Measurements from ENCODE around the gene STOX2. TPM values are rescaled to one million over a fixed set of nuclear protein-coding genes. Genes with fewer than 3 reads are reported as not detected.

Gene STOX2
- polyA plus RNA-seq, 1 donor from 2014 or later = 26.1 TPM

- Histone ChIP-seq H4K20me1 (ENCODE audit: insufficient read depth) (no peaks in the 10 kb centered on the region), H3K4me2 (ENCODE audit: low read length) (no peak overlapping the region), H3F3A (ENCODE audit: insufficient read depth, low read length, poor library complexity, severe bottlenecking) (no peaks in the 10 kb centered on the region), H3K79me2 (replicated peaks; ENCODE audit: insufficient read depth, low read length) (no peaks in the 10 kb centered on the region), H3K27me3 (ENCODE audit: insufficient read depth, low read depth, low read length) (no peaks in the 10 kb centered on the region), H3K9ac (ENCODE audit: low read length) (no peak overlapping the region), H3K9me3 (ENCODE audit: low read length) (peaks cover 6% of the 10 kb centered on the region), H3K4me3 (ENCODE audit: low read length) (no peak overlapping the region), H3K27ac (ENCODE audit: low read length) (no peak overlapping the region), H3K36me3 (ENCODE audit: insufficient read depth, low read length) (no peaks in the 10 kb centered on the region), H3K9me2 (ENCODE audit: insufficient read depth, low read length) (no peaks in the 10 kb centered on the region), H2AFZ (ENCODE audit: low read depth, low read length) (no peak overlapping the region)
- TF ChIP-seq EZH2 (IDR thresholded peaks at IDR 0.05; ENCODE audit: borderline replicate concordance, insufficient read depth, low read length, poor library complexity, severe bottlenecking) (no peak), CTCF (IDR thresholded peaks at IDR 0.05; ENCODE audit: poor library complexity, severe bottlenecking) (no peak), POLR2AphosphoS5 (IDR thresholded peaks at IDR 0.05) (no peak), MXI1 (conservative IDR thresholded peaks at IDR 0.05; ENCODE audit: poor library complexity, severe bottlenecking) (no peak), SMC3 (conservative IDR thresholded peaks at IDR 0.05; ENCODE audit: poor library complexity) (no peak), EP300 (conservative IDR thresholded peaks at IDR 0.05; ENCODE audit: poor library complexity, severe bottlenecking) (no peak), REST (IDR thresholded peaks at IDR 0.05; ENCODE audit: borderline replicate concordance) (no peak), TAF1 (IDR thresholded peaks at IDR 0.05; ENCODE audit: low read depth) (no peak), RAD21 (conservative IDR thresholded peaks at IDR 0.05) (no peak)
Measured at GRCh38 chr4:183860731-183861130, 44.4 kb upstream of the STOX2 start.

GRCh38 chr4:183861426-183861825 lies 43.7 kb upstream of the STOX2 start:
- H3K9ac ChIP-seq (ENCODE audit: low read length) = no peak overlapping the region
- H2AFZ ChIP-seq (ENCODE audit: low read depth, low read length) = no peak overlapping the region
- no peak for TF ChIP-seq TAF1 (IDR thresholded peaks at IDR 0.05; ENCODE audit: low read depth)
- no peak for TF ChIP-seq SMC3 (conservative IDR thresholded peaks at IDR 0.05; ENCODE audit: poor library complexity)
- no peak for TF ChIP-seq MXI1 (conservative IDR thresholded peaks at IDR 0.05; ENCODE audit: poor library complexity, severe bottlenecking)
- no peak for TF ChIP-seq EZH2 (IDR thresholded peaks at IDR 0.05; ENCODE audit: borderline replicate concordance, insufficient read depth, low read length, poor library complexity, severe bottlenecking)
- TF ChIP-seq POLR2AphosphoS5 (IDR thresholded peaks at IDR 0.05) = no peak
- TF ChIP-seq RAD21 (conservative IDR thresholded peaks at IDR 0.05) = no peak
- no peak for TF ChIP-seq REST (IDR thresholded peaks at IDR 0.05; ENCODE audit: borderline replicate concordance)
- no peak for TF ChIP-seq EP300 (conservative IDR thresholded peaks at IDR 0.05; ENCODE audit: poor library complexity, severe bottlenecking)
- no peak for TF ChIP-seq CTCF (IDR thresholded peaks at IDR 0.05; ENCODE audit: poor library complexity, severe bottlenecking)
- H3K79me2 ChIP-seq (replicated peaks; ENCODE audit: insufficient read depth, low read length) = no peaks in the 10 kb centered on the region
- no peak overlapping the region for H3K27ac ChIP-seq (ENCODE audit: low read length)
- H3K9me3 ChIP-seq (ENCODE audit: low read length) = peaks cover 6% of the 10 kb centered on the region
- H3K4me2 ChIP-seq (ENCODE audit: low read length) = no peak overlapping the region
- H3F3A ChIP-seq (ENCODE audit: insufficient read depth, low read length, poor library complexity, severe bottlenecking) = no peaks in the 10 kb centered on the region
- no peaks in the 10 kb centered on the region for H4K20me1 ChIP-seq (ENCODE audit: insufficient read depth)
- H3K9me2 ChIP-seq (ENCODE audit: insufficient read depth, low read length) = no peaks in the 10 kb centered on the region
- H3K27me3 ChIP-seq (ENCODE audit: insufficient read depth, low read depth, low read length) = no peaks in the 10 kb centered on the region
- H3K4me3 ChIP-seq (ENCODE audit: low read length) = no peak overlapping the region
- no peaks in the 10 kb centered on the region for H3K36me3 ChIP-seq (ENCODE audit: insufficient read depth, low read length)

All from neural cell (in vitro differentiated cells).